ENCODE measurements around the gene APBA1.

APBA1 gene

DNA sequence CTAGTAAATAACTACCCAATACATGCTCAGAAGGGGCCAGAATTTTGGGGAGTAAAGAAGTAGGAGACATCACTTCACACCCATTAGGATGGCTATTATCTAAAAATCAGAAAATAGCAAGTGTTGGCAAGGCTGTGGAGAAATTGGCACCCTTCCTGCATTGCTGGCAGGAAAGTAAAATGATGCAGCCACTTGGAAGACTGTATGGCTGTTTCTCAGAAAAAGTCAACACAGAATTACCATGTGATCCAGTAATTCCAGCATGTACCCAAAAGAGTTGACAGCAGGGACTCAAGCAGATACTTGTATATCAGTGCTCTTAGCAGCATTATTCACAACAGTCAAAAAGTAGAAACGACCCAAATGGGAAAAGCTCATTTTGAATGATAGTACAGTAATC, 107.6 kb downstream of the APBA1 start:
- TF ChIP-seq EZH2 (IDR thresholded peaks at IDR 0.05; ENCODE audit: borderline replicate concordance, low read depth, low read length, severe bottlenecking): no peak
- no peak for TF ChIP-seq CTCF (IDR thresholded peaks at IDR 0.05; ENCODE audit: borderline replicate concordance, extremely low read depth, low read length, poor library complexity, severe bottlenecking)
- no peak for ATAC-seq (ENCODE audit: insufficient read depth, low read depth)

DNA sequence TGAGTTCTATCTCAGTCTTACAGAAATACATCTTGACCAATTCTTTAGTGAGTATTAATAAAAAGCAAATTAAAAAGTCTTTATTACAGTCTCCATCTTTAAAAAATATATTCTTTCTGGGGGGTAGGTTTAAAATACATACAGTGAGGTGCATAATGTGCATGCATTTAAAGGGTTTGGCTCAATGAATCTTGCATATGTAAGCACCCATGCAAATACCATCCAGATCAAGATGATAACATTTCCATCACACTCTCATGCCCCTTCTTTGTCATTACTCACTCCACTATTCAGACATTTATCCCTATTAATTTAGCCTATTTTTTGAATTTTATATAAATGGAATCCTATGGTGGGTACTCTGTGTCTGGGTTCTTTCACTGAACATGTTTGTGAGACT, 113.0 kb downstream of the APBA1 start:
- ATAC-seq (ENCODE audit: insufficient read depth, low read depth): no peak
- Histone ChIP-seq H4K20me1 (ENCODE audit: insufficient read depth, low read length) (no peaks in the 10 kb centered on the region), H3K36me3 (ENCODE audit: insufficient read depth, low read length) (no peaks in the 10 kb centered on the region), H3K79me2 (ENCODE audit: insufficient read depth, low read length) (no peaks in the 10 kb centered on the region), H3K4me3 (ENCODE audit: low read depth in 1 of 2, low read length in 2 of 2) (no peak overlapping the region), H3K27me3 (ENCODE audit: insufficient read depth, low read length, poor library complexity) (peaks cover 3% of the 10 kb centered on the region), H3K4me2 (ENCODE audit: insufficient read depth, low read length) (no peak overlapping the region), H2AFZ (ENCODE audit: low read depth, low read length) (no peak overlapping the region), H3K9ac (ENCODE audit: low read depth, low read length) (no peak overlapping the region), H3K4me1 (ENCODE audit: insufficient read depth, low read length) (no peaks in the 10 kb centered on the region), H3K27ac (ENCODE audit: low read length) (no peak overlapping the region), H3K9me3 (ENCODE audit: insufficient read depth, low read length, severe bottlenecking) (no peaks in the 10 kb centered on the region)
- DNase-seq: no peak
- TF ChIP-seq EZH2 (IDR thresholded peaks at IDR 0.05; ENCODE audit: borderline replicate concordance, low read depth, low read length, severe bottlenecking): no peak
- TF ChIP-seq CTCF (IDR thresholded peaks at IDR 0.05; ENCODE audit: borderline replicate concordance, extremely low read depth, low read length, poor library complexity, severe bottlenecking): no peak

More for the DNA sequence above, 107.6 kb downstream of the APBA1 start:
- no peak overlapping the region for H3K4me2 ChIP-seq (ENCODE audit: insufficient read depth, low read length)
- DNase-seq: no peak
- H3K9me3 ChIP-seq (ENCODE audit: insufficient read depth, low read length, severe bottlenecking): no peaks in the 10 kb centered on the region
- H3K4me3 ChIP-seq (ENCODE audit: low read depth in 1 of 2, low read length in 2 of 2): no peak overlapping the region
- H3K79me2 ChIP-seq (ENCODE audit: insufficient read depth, low read length): no peaks in the 10 kb centered on the region
- no peak overlapping the region for H3K9ac ChIP-seq (ENCODE audit: low read depth, low read length)
- H4K20me1 ChIP-seq (ENCODE audit: insufficient read depth, low read length): no peaks in the 10 kb centered on the region
- H2AFZ ChIP-seq (ENCODE audit: low read depth, low read length): no peak overlapping the region
- H3K4me1 ChIP-seq (ENCODE audit: insufficient read depth, low read length): no peaks in the 10 kb centered on the region
- no peak overlapping the region for H3K27ac ChIP-seq (ENCODE audit: low read length)
- no peaks in the 10 kb centered on the region for H3K27me3 ChIP-seq (ENCODE audit: insufficient read depth, low read length, poor library complexity)
- no peaks in the 10 kb centered on the region for H3K36me3 ChIP-seq (ENCODE audit: insufficient read depth, low read length)

- Histone ChIP-seq H3K36me3 (ENCODE audit: insufficient read depth, low read length) (no peaks in the 10 kb centered on the region), H3K9ac (ENCODE audit: low read depth, low read length) (no peak overlapping the region), H3K27ac (ENCODE audit: low read length) (no peak overlapping the region), H3K9me3 (ENCODE audit: insufficient read depth, low read length, severe bottlenecking) (no peaks in the 10 kb centered on the region), H3K4me1 (ENCODE audit: insufficient read depth, low read length) (no peaks in the 10 kb centered on the region), H3K79me2 (ENCODE audit: insufficient read depth, low read length) (no peaks in the 10 kb centered on the region), H3K4me3 (ENCODE audit: low read depth in 1 of 2, low read length in 2 of 2) (no peak overlapping the region), H2AFZ (ENCODE audit: low read depth, low read length) (no peak overlapping the region), H4K20me1 (ENCODE audit: insufficient read depth, low read length) (no peaks in the 10 kb centered on the region), H3K27me3 (ENCODE audit: insufficient read depth, low read length, poor library complexity) (peaks cover 3% of the 10 kb centered on the region), H3K4me2 (ENCODE audit: insufficient read depth, low read length) (no peak overlapping the region)
- ATAC-seq (ENCODE audit: insufficient read depth, low read depth) (no peak), DNase-seq (no peak)
- no peak for TF ChIP-seq EZH2 (IDR thresholded peaks at IDR 0.05; ENCODE audit: borderline replicate concordance, low read depth, low read length, severe bottlenecking)
- no peak for TF ChIP-seq CTCF (IDR thresholded peaks at IDR 0.05; ENCODE audit: borderline replicate concordance, extremely low read depth, low read length, poor library complexity, severe bottlenecking)
Measured at GRCh38 chr9:69556707-69557106, 115.5 kb downstream of the APBA1 start.

DNA sequence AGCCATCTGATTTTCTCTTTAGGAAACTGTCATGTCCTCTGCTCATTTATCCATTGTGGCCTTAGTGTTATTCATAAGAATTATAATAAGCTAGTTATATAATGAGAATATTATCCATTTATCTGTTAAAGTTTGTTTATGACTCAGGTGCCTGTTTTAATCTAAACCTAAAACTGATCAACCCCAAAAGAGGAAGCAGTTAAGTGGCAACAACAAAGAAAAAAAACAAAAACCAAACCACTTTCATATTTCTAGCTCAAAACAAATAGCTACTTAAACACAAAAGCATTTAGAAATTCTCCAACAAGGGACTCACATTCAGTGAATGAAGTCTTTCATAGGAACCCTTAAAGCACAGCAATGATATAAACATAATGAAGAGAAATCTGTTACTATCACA, 116.4 kb downstream of the APBA1 start:
- Histone ChIP-seq H3K4me3 (ENCODE audit: low read depth in 1 of 2, low read length in 2 of 2) (no peak overlapping the region), H3K9me3 (ENCODE audit: insufficient read depth, low read length, severe bottlenecking) (no peaks in the 10 kb centered on the region), H4K20me1 (ENCODE audit: insufficient read depth, low read length) (no peaks in the 10 kb centered on the region), H3K4me1 (ENCODE audit: insufficient read depth, low read length) (no peaks in the 10 kb centered on the region), H3K27ac (ENCODE audit: low read length) (no peak overlapping the region), H3K9ac (ENCODE audit: low read depth, low read length) (no peak overlapping the region), H3K36me3 (ENCODE audit: insufficient read depth, low read length) (no peaks in the 10 kb centered on the region), H3K27me3 (ENCODE audit: insufficient read depth, low read length, poor library complexity) (peaks cover 3% of the 10 kb centered on the region), H3K4me2 (ENCODE audit: insufficient read depth, low read length) (no peak overlapping the region), H3K79me2 (ENCODE audit: insufficient read depth, low read length) (no peaks in the 10 kb centered on the region), H2AFZ (ENCODE audit: low read depth, low read length) (no peak overlapping the region)
- no peak for DNase-seq
- ATAC-seq (ENCODE audit: insufficient read depth, low read depth): no peak
- TF ChIP-seq CTCF (IDR thresholded peaks at IDR 0.05; ENCODE audit: borderline replicate concordance, extremely low read depth, low read length, poor library complexity, severe bottlenecking) (no peak), EZH2 (IDR thresholded peaks at IDR 0.05; ENCODE audit: borderline replicate concordance, low read depth, low read length, severe bottlenecking) (no peak)
